ENCODE results near the gene KRT78.

Gene KRT78, protein sequence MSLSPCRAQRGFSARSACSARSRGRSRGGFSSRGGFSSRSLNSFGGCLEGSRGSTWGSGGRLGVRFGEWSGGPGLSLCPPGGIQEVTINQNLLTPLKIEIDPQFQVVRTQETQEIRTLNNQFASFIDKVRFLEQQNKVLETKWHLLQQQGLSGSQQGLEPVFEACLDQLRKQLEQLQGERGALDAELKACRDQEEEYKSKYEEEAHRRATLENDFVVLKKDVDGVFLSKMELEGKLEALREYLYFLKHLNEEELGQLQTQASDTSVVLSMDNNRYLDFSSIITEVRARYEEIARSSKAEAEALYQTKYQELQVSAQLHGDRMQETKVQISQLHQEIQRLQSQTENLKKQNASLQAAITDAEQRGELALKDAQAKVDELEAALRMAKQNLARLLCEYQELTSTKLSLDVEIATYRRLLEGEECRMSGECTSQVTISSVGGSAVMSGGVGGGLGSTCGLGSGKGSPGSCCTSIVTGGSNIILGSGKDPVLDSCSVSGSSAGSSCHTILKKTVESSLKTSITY

DNA sequence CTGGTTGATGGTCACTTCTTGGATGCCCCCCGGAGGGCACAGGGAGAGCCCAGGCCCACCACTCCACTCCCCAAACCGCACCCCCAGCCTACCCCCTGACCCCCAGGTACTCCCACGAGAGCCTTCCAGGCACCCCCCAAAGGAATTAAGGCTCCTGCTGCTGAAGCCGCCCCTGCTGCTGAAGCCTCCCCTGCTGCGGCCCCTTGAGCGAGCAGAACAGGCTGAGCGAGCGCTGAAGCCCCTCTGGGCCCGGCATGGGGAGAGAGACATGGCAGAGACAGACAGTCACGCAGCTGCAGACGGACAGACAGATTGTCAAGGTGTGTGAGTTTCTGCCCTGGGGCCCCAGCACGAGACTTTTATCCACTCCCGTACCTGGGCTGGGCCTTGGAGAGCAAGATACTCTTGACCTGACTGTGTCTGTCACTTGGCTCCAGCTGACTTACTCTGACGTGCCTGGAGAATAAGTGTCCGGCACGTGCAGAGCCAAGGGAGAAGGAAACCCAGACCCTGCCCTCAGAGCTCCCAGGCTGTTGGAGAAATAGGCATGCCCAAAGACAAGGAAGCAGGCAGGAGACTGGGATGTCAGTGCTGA, at the start of gene KRT78:
Gene KRT78 (minus strand): TSS at position 334 of the 595 bp plus-strand sequence. CDS start 64 bp downstream, at position 270.
- no peak for TF ChIP-seq CTCF (conservative IDR thresholded peaks at IDR 0.05)
- H3K27ac ChIP-seq: no peak within 1 kb of the TSS

DNA sequence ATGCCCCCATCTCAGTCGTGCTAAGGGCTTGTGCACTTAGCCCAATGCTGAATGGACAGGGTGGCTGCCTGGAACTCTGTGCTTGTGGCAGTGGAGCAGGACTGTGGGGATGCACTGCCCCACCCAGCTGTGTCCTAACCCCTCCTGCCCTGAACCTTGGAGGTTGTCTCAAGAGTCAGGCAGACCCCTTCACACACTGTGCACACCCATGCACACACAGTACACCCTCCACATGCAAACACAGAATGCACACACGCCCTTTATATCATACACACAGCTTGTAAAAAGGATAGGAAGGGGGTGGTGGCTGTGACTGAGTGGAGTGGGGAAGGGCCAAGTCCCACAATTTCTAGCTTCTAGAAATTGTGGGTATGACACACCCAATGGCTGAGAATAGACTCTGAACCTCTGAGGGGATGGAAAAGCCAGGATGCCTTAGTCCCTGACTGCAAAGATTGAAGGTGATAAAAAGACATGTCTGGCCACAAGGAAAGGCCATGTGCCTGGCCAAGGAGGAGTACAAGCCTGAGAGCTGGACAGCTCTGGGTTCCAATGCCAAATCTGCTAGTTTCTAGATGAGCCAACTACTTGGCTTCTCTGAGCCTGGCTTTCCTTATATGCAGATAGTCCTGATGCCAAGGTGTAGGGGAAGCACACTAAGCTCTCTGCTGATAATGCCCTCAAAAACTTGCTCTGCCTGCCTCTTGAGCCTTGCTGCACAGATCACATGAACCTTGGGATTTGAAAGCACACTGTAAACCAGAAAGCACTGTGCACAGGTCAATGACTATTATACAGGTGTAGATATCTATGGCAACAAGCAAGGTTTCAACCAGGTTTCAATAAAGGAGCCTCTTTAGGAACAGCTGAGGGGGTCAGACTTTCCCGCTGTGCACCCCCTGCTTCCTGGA, 47.7 kb upstream of the KRT78 start:
- H3K27ac ChIP-seq: peak overlapping the region; percentile 83

GRCh38 chr12:52895726-52896189, 47.0 kb upstream of the KRT78 start:
- no peak for TF ChIP-seq CTCF (conservative IDR thresholded peaks at IDR 0.05)
- H3K27ac ChIP-seq: peak overlapping the region; percentile 83

More for the DNA sequence above, 47.7 kb upstream of the KRT78 start:
- TF ChIP-seq CTCF (conservative IDR thresholded peaks at IDR 0.05): no peak

- no peak overlapping the region for H3K27ac ChIP-seq
- TF ChIP-seq CTCF (conservative IDR thresholded peaks at IDR 0.05): no peak
These were observed 44.2 kb upstream of the KRT78 start for GRCh38 chr12:52892974-52893373.

- TF ChIP-seq CTCF (conservative IDR thresholded peaks at IDR 0.05): no peak
- H3K27ac ChIP-seq: no peak overlapping the region
These were observed 43.5 kb upstream of the KRT78 start for GRCh38 chr12:52892207-52892852.

DNA sequence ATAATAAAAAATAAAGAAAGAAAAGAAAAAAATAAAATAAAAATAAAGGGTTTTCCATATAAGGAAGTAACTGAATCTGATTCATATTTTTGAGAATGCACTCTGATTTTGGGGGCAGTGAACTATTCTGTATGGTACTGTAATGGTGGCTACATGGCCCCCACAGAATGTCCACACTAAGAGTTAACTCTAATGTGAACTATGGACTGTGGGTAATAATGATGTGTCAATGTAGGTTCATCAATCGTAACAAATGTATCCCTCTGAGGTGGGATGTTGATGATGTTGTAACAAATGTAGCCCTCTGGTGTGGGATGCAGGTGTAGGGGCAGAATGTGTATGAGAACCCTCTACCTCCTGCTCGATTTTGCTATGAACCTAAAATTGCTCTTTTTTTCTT, 42.2 kb upstream of the KRT78 start:
- no peak for TF ChIP-seq CTCF (conservative IDR thresholded peaks at IDR 0.05)
- no peak overlapping the region for H3K27ac ChIP-seq
